Raji (cell line): Measurements from ENCODE around the gene XPNPEP2.

ENCODE experiments used
- POLR2A ChIP-seq: IDR thresholded peaks from 2 replicates; pipeline ENCODE4 v1.6.1; 2011; ENCODE audit warnings: low read depth, low read length, control low read depth; ENCODE audit not compliant: insufficient read depth

XPNPEP2 gene

GRCh38 chrX:129759576-129760061, 20.8 kb downstream of the XPNPEP2 start:
- TF ChIP-seq POLR2A = no peak

- no peak for TF ChIP-seq POLR2A
These were observed 21.4 kb downstream of the XPNPEP2 start for GRCh38 chrX:129760155-129760554.

GRCh38 chrX:129760981-129761380, 22.2 kb downstream of the XPNPEP2 start:
- no peak for TF ChIP-seq POLR2A

GRCh38 chrX:129761596-129761995, 22.8 kb downstream of the XPNPEP2 start:
- TF ChIP-seq POLR2A = no peak

GRCh38 chrX:129762448-129762847, 23.7 kb downstream of the XPNPEP2 start:
- TF ChIP-seq POLR2A = no peak

- TF ChIP-seq POLR2A = no peak
These were observed 24.9 kb downstream of the XPNPEP2 start for GRCh38 chrX:129763666-129764065.

GRCh38 chrX:129768186-129768585, 29.4 kb downstream of the XPNPEP2 start:
- no peak for TF ChIP-seq POLR2A

- TF ChIP-seq POLR2A = peak; percentile 5; the same call in 1 of the 2 replicates
These were observed 30.0 kb downstream of the XPNPEP2 start for GRCh38 chrX:129768586-129769466.

- no peak; the same call in 1 of the 2 replicates for TF ChIP-seq POLR2A
These were observed 30.8 kb downstream of the XPNPEP2 start for GRCh38 chrX:129769467-129770154.

GRCh38 chrX:129771266-129771995, 32.7 kb downstream of the XPNPEP2 start:
- no peak for TF ChIP-seq POLR2A

GRCh38 chrX:129772796-129773431, 34.1 kb downstream of the XPNPEP2 start:
- TF ChIP-seq POLR2A = peak; percentile 50; the same call in 1 of the 2 replicates

- no peak for TF ChIP-seq POLR2A
These were observed 35.1 kb downstream of the XPNPEP2 start for GRCh38 chrX:129773649-129774458.

GRCh38 chrX:129777218-129778030, 38.6 kb downstream of the XPNPEP2 start:
- TF ChIP-seq POLR2A = peak; percentile 48
